Stomach (tissue), 4 donors: ENCODE measurements around the gene DNER.

Source experiments
- EP300 ChIP-seq: sonication (generic); formaldehyde crosslinking; IDR thresholded peaks from one replicate; pipeline ENCODE4 v1.6.1; 2017; ENCODE audit warnings: antibody characterized with exemption
- POLR2A ChIP-seq, 4 donors: fragments of 450-650 bp; IDR thresholded peaks; one replicate each; pipeline ENCODE4 v1.6.1; 2016; ENCODE audit warnings: antibody characterized with exemption in 4 of 4, control low read depth in 2 of 4, mild to moderate bottlenecking in 1 of 4, moderate library complexity in 1 of 4
- POLR2AphosphoS5 ChIP-seq, 3 donors: sonication (generic); formaldehyde crosslinking; IDR thresholded peaks; one replicate each; pipeline ENCODE4 v1.6.1; 2016; ENCODE audit warnings: antibody characterized with exemption in 3 of 3
- TF ChIP-seq, protein P1 (sequence below), 7 experiments: fragments of 450-650 bp in 4 of 7; fragments of 200-600 bp in 3 of 7; sonication (generic) in 3 of 7; IDR thresholded peaks; one replicate each; pipeline ENCODE4 v1.5.1; 2016 to 2019; ENCODE audit warnings: antibody characterized with exemption in 7 of 7, control low read depth in 2 of 7, mild to moderate bottlenecking in 1 of 7

- TF ChIP-seq, protein P1, sequence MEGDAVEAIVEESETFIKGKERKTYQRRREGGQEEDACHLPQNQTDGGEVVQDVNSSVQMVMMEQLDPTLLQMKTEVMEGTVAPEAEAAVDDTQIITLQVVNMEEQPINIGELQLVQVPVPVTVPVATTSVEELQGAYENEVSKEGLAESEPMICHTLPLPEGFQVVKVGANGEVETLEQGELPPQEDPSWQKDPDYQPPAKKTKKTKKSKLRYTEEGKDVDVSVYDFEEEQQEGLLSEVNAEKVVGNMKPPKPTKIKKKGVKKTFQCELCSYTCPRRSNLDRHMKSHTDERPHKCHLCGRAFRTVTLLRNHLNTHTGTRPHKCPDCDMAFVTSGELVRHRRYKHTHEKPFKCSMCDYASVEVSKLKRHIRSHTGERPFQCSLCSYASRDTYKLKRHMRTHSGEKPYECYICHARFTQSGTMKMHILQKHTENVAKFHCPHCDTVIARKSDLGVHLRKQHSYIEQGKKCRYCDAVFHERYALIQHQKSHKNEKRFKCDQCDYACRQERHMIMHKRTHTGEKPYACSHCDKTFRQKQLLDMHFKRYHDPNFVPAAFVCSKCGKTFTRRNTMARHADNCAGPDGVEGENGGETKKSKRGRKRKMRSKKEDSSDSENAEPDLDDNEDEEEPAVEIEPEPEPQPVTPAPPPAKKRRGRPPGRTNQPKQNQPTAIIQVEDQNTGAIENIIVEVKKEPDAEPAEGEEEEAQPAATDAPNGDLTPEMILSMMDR (IDR thresholded peaks at IDR 0.05) = no peak
- TF ChIP-seq POLR2A (IDR thresholded peaks at IDR 0.05) (no peak), POLR2AphosphoS5 (IDR thresholded peaks at IDR 0.05) (no peak), EP300 (no peak)
Observed at GRCh38 chr2:229686122-229686919, 28.0 kb downstream of the DNER start.
